Tibial artery (tissue), 4 donors: ENCODE results near the gene SLC39A12.

Experiments used
- DNase-seq, 2 donors: peaks; one replicate each; pipeline ENCODE4 v3.0.0-alpha.2; 2019
- H3K27ac ChIP-seq, 2 donors: fragments of 200-600 bp; sonication (generic) in 1 of 2; 1 replicate in 1 of 2; 2 replicates in 1 of 2; pipeline ENCODE4 v1.5.1; 2018 to 2019; ENCODE audit warnings: mild to moderate bottlenecking in 1 of 2
- H3K27me3 ChIP-seq, 2 donors: fragments of 200-600 bp; sonication (generic) in 1 of 2; one replicate each; pipeline versions ENCODE4 v1.5.1 to v1.6.0; 2016 to 2019
- H3K36me3 ChIP-seq, 3 donors: fragments of 200-600 bp; sonication (generic) in 2 of 3; one replicate each; pipeline ENCODE4 v1.5.1; 2016 to 2019; ENCODE audit warnings: mild to moderate bottlenecking in 2 of 3
- H3K4me1 ChIP-seq, 4 donors: fragments of 200-600 bp; sonication (generic) in 2 of 4; 1 replicate in 3 of 4; 2 replicates in 1 of 4; pipeline ENCODE4 v1.5.1; 2016 to 2019
- H3K4me3 ChIP-seq, 2 donors: fragments of 200-600 bp; sonication (generic) in 1 of 2; 1 replicate in 1 of 2; 2 replicates in 1 of 2; pipeline ENCODE4 v1.5.1; 2018 to 2019; ENCODE audit warnings: mild to moderate bottlenecking in 2 of 2
- H3K9me3 ChIP-seq, 3 donors: fragments of 200-600 bp; sonication (generic) in 1 of 3; one replicate each; pipeline ENCODE4 v1.5.1; 2016 to 2019
- CTCF ChIP-seq, 2 experiments: fragments of 200-600 bp in 1 of 2; fragments of 450-650 bp in 1 of 2; IDR thresholded peaks; one replicate each; pipeline ENCODE4 v1.5.1; 2017 to 2019; ENCODE audit warnings: antibody characterized with exemption in 2 of 2, mild to moderate bottlenecking in 1 of 2, moderate library complexity in 1 of 2
- intact Hi-C: fragments of 100-400 bp; cut with DNase I; formaldehyde crosslinking; loops from one replicate; pipeline ENCODE4 v1.15.0; 2023; ENCODE audit warnings: low total_unique reads

The SLC39A12 gene

GRCh38 chr10:17984563-17984962, 32.8 kb downstream of the SLC39A12 start:
- H3K9me3 ChIP-seq: no peaks in the 10 kb centered on the region
- intact Hi-C loops: no loop called here
- no peak for DNase-seq
- H3K4me1 ChIP-seq: no peaks in the 10 kb centered on the region
- H3K36me3 ChIP-seq: no peaks in the 10 kb centered on the region
- TF ChIP-seq CTCF (IDR thresholded peaks at IDR 0.05): no peak
- no peaks in the 10 kb centered on the region for H3K27me3 ChIP-seq
- no peak overlapping the region for H3K4me3 ChIP-seq
- no peak overlapping the region for H3K27ac ChIP-seq

GRCh38 chr10:17989908-17990767, 38.4 kb downstream of the SLC39A12 start:
- Histone ChIP-seq H3K36me3 (no peaks in the 10 kb centered on the region), H3K9me3 (no peaks in the 10 kb centered on the region), H3K27ac (no peak overlapping the region), H3K4me1 (no peaks in the 10 kb centered on the region), H3K4me3 (no peak overlapping the region), H3K27me3 (no peaks in the 10 kb centered on the region)
- no peak for TF ChIP-seq CTCF (IDR thresholded peaks at IDR 0.05)
- intact Hi-C loops: no loop called here
- DNase-seq: no peak

DNA sequence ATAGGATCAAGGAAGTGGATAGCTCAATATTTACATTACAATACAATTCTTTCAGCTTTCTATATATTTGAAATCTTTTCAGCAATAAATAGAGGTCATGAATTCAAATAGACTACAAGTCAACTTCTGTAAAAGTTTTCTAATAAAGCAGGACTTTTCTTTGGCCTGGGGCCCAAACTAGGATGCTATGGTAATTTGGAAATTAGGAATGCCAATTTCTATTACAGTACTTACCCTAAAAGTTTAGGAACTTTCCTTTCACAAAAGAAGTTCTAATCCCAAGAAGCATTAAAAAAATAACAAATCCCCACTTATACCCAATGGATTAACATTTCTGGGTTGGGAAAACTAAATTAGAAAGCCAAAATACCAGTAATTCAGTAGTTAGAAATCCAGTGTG, 40.5 kb downstream of the SLC39A12 start:
- intact Hi-C loops: no loop called here
- no peak for TF ChIP-seq CTCF (IDR thresholded peaks at IDR 0.05)
- no peaks in the 10 kb centered on the region for H3K27me3 ChIP-seq
- H3K27ac ChIP-seq: no peak overlapping the region
- H3K4me3 ChIP-seq: no peak overlapping the region
- DNase-seq: no peak
- H3K4me1 ChIP-seq: no peaks in the 10 kb centered on the region
- H3K9me3 ChIP-seq: no peaks in the 10 kb centered on the region
- H3K36me3 ChIP-seq: no peaks in the 10 kb centered on the region

DNA sequence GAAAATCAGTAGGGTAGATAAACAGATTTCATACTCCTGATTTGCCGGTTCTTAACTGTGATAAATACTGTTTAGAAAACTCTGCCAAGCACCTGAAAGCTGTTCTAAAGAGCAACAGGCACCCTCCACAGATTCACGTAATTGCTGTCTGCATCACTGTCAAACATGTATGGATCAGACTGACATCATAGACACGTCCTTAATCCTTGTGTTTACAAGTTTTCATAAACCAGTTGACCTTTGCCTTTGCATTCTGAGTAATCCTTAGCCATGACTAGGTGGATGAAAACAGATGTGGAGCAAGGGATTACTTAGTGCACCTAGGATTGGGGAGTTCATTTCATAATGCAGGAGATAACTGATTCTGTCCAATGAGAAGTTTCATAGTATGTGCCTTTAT, 41.6 kb downstream of the SLC39A12 start:
- TF ChIP-seq CTCF (IDR thresholded peaks at IDR 0.05): no peak
- DNase-seq: no peak
- H3K27ac ChIP-seq: no peak overlapping the region
- no peaks in the 10 kb centered on the region for H3K4me1 ChIP-seq
- H3K9me3 ChIP-seq: no peaks in the 10 kb centered on the region
- no peaks in the 10 kb centered on the region for H3K36me3 ChIP-seq
- intact Hi-C loops: no loop called here
- H3K4me3 ChIP-seq: no peak overlapping the region
- no peaks in the 10 kb centered on the region for H3K27me3 ChIP-seq

- TF ChIP-seq CTCF (IDR thresholded peaks at IDR 0.05): no peak
- peaks cover 0 to 9% (median 8%) of the 10 kb centered on the region in 4 donors for H3K4me1 ChIP-seq
- H3K27ac ChIP-seq: no peak overlapping the region
- intact Hi-C loops: no loop called here
- no peak for DNase-seq
- no peak overlapping the region for H3K4me3 ChIP-seq
- H3K36me3 ChIP-seq: no peaks in the 10 kb centered on the region
- no peaks in the 10 kb centered on the region for H3K27me3 ChIP-seq
- H3K9me3 ChIP-seq: no peaks in the 10 kb centered on the region
Observed at GRCh38 chr10:18000601-18001000, 48.9 kb downstream of the SLC39A12 start.
